KG1 (cell line): Measurements from ENCODE around the gene MKI67.
"Not testable (repeated sequence)": the region's sequence is repeated elsewhere in the genome, so short reads cannot be mapped to it uniquely, and the experiment has no call there.

Experiments
- DNase-seq: peaks from one replicate; lab custom pipeline; 2025; lab: John Stamatoyannopoulos, UW

The MKI67 gene

GRCh38 chr10:128147669-128148068 lies 21.4 kb upstream of the MKI67 start:
- DNase-seq = no peak

- DNase-seq = no peak
These were observed 20.8 kb upstream of the MKI67 start for GRCh38 chr10:128147064-128147463.

GRCh38 chr10:128144547-128144946 lies 18.3 kb upstream of the MKI67 start:
- DNase-seq = no peak

- no peak for DNase-seq
These were observed 17.3 kb upstream of the MKI67 start for GRCh38 chr10:128143531-128143930.

GRCh38 chr10:128140425-128140824 lies 14.2 kb upstream of the MKI67 start:
- DNase-seq = no peak

GRCh38 chr10:128138429-128138828 lies 12.2 kb upstream of the MKI67 start:
- not testable (repeated sequence) for DNase-seq

- no peak for DNase-seq
These were observed 11.7 kb upstream of the MKI67 start for GRCh38 chr10:128137877-128138276.

GRCh38 chr10:128130051-128130450 lies 3.8 kb upstream of the MKI67 start:
- DNase-seq = no peak

- no peak for DNase-seq
These were observed 2.4 kb upstream of the MKI67 start for GRCh38 chr10:128128582-128128981.

- DNase-seq = no peak
These were observed 743 bp downstream of the MKI67 start for GRCh38 chr10:128125416-128125943.

- DNase-seq = no peak
These were observed 1.3 kb downstream of the MKI67 start for GRCh38 chr10:128124813-128125403.

- DNase-seq = no peak
These were observed 2.4 kb downstream of the MKI67 start for GRCh38 chr10:128123846-128124245.

GRCh38 chr10:128122931-128123330 lies 3.3 kb downstream of the MKI67 start:
- DNase-seq = no peak

GRCh38 chr10:128121750-128122412 lies 4.3 kb downstream of the MKI67 start:
- DNase-seq = no peak

GRCh38 chr10:128116851-128117615 lies 9.2 kb downstream of the MKI67 start:
- no peak for DNase-seq

GRCh38 chr10:128116187-128116586 lies 10.0 kb downstream of the MKI67 start:
- no peak for DNase-seq

GRCh38 chr10:128115356-128115755 lies 10.9 kb downstream of the MKI67 start:
- DNase-seq = no peak

- DNase-seq = no peak
These were observed 11.3 kb downstream of the MKI67 start for GRCh38 chr10:128114901-128115300.

- no peak for DNase-seq
These were observed 13.2 kb downstream of the MKI67 start for GRCh38 chr10:128113026-128113425.

GRCh38 chr10:128111696-128112095 lies 14.5 kb downstream of the MKI67 start:
- DNase-seq = no peak

GRCh38 chr10:128110339-128110738 lies 15.9 kb downstream of the MKI67 start:
- DNase-seq = no peak

GRCh38 chr10:128109707-128110106 lies 16.5 kb downstream of the MKI67 start:
- DNase-seq = no peak

GRCh38 chr10:128105383-128105782 lies 20.8 kb downstream of the MKI67 start:
- DNase-seq = no peak
